ENCODE results near the gene WDR82.

The WDR82 gene

GRCh38 chr3:52230889-52231499 lies 47.5 kb downstream of the WDR82 start:
- FAIRE-seq (no peak), DNase-seq (ENCODE audit: insufficient read length) (no peak)
- no peak for TF ChIP-seq POLR2A (IDR thresholded peaks at IDR 0.05; ENCODE audit: low read depth, low read length)
- TF ChIP-seq POLR2AphosphoS5 (IDR thresholded peaks at IDR 0.05; ENCODE audit: low read depth, low read length) = no peak
- no peak for TF ChIP-seq TAF1 (IDR thresholded peaks at IDR 0.05; ENCODE audit: borderline replicate concordance, low read depth, low read length)

DNA sequence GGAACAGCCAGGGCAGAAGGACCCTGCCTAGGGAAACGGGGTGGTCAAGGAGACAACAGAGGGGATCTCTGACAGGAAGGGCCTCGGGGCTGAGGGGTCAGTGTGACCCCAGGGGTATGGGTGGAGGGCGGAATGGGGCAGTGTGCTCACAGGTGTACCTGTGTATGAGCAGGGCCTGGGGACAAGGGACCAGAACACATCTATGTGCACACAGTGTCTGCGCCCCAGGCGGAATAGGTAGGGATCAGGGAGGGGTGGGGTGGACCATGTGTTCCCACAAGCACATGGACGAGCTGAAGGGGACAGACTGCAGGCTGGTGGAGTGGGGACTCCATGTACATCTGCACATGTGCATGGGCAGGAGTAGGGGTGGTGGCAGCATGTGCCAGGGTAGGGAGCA lies 48.0 kb downstream of the WDR82 start:
- DNase-seq (ENCODE audit: insufficient read length) (no peak), FAIRE-seq (no peak)
- no peak for TF ChIP-seq TAF1 (IDR thresholded peaks at IDR 0.05; ENCODE audit: borderline replicate concordance, low read depth, low read length)

DNA sequence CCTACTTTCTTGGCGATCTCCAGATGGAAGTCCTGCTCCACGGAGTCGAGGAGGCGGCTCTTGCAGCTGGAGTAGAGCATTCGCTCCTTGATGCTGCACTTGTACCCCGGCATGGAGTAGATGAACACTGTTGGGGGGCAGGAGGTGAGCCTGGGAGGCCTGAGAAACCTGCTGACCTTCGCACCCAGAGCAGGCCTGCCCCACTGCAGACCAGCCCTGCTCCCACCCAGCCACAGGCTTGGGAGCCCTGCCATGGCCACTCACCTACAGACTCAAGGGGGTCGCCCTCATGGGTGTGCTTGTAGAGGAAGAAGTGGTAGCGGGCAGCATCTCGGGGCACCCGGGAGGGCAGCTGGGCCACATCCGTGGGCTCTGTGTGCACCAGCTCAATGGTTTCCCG lies 48.8 kb downstream of the WDR82 start:
- FAIRE-seq (no peak), DNase-seq (ENCODE audit: insufficient read length) (no peak)
- TF ChIP-seq POLR2A (IDR thresholded peaks at IDR 0.05; ENCODE audit: low read depth, low read length) (no peak), POLR2AphosphoS5 (IDR thresholded peaks at IDR 0.05; ENCODE audit: low read depth, low read length) (no peak), TAF1 (IDR thresholded peaks at IDR 0.05; ENCODE audit: borderline replicate concordance, low read depth, low read length) (no peak)

DNA sequence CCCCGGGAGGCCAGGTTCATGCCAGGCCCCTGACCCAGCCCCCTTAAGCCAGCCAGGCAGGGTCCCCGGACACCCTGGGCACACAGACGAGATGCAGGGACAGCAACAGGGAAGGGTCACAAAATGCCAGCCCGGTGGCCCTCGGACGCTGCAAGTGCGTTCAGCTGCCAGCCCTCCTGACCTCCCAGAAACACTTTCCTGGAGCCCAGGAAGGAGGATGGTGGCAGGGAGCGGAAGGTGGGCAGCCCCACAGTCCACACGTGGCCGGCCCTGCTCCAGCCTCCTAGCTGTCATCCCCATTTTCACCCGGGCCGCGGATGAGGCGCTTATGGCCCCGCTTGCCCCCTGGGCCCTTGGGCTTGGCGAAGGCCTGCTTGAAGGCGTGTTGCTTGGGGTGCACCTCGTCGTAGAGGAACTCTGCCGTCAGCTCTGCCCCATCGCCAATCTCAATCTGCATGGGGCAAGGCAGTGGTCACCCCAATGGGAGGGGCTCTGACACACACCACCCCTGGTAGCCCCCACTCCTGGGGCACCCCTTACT lies 49.6 kb downstream of the WDR82 start:
- FAIRE-seq = no peak
- no peak for TF ChIP-seq POLR2A (IDR thresholded peaks at IDR 0.05; ENCODE audit: low read depth, low read length)
- TF ChIP-seq POLR2AphosphoS5 (IDR thresholded peaks at IDR 0.05; ENCODE audit: low read depth, low read length) = no peak
- no peak for TF ChIP-seq TAF1 (IDR thresholded peaks at IDR 0.05; ENCODE audit: borderline replicate concordance, low read depth, low read length)
- no peak for DNase-seq (ENCODE audit: insufficient read length)

- no peak for FAIRE-seq
- no peak for DNase-seq (ENCODE audit: insufficient read length)
- TF ChIP-seq POLR2AphosphoS5 (IDR thresholded peaks at IDR 0.05; ENCODE audit: low read depth, low read length) (no peak), TAF1 (IDR thresholded peaks at IDR 0.05; ENCODE audit: borderline replicate concordance, low read depth, low read length) (no peak), POLR2A (IDR thresholded peaks at IDR 0.05; ENCODE audit: low read depth, low read length) (no peak)
These were observed 50.2 kb downstream of the WDR82 start for GRCh38 chr3:52228266-52228665.

GRCh38 chr3:52227766-52228165 lies 50.7 kb downstream of the WDR82 start:
- no peak for DNase-seq (ENCODE audit: insufficient read length)
- no peak for FAIRE-seq
- TF ChIP-seq POLR2A (IDR thresholded peaks at IDR 0.05; ENCODE audit: low read depth, low read length) (no peak), POLR2AphosphoS5 (IDR thresholded peaks at IDR 0.05; ENCODE audit: low read depth, low read length) (no peak), TAF1 (IDR thresholded peaks at IDR 0.05; ENCODE audit: borderline replicate concordance, low read depth, low read length) (no peak)

DNA sequence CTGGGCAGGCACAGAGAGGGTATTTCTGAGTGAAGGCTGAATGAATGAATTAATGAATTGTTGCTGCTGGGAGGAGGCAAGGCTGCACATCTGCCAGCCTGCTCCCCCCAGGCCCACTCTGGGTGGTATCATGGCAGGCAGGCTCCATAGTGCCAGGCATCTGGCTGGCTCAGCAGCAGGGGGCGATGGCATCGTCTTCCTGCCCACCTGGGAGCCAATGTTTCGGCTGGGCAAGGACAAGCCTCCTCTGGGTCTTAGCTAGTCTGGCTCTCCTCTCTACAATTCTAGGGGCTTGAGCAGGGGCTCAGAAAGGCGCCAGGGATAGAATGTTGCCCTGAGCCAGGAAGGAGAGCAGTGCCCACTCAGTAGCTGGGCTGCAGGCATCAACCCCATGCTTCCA lies 51.3 kb downstream of the WDR82 start:
- FAIRE-seq = peak; percentile 27
- no peak for DNase-seq (ENCODE audit: insufficient read length)
- no peak for TF ChIP-seq TAF1 (IDR thresholded peaks at IDR 0.05; ENCODE audit: borderline replicate concordance, low read depth, low read length)
- no peak for TF ChIP-seq POLR2A (IDR thresholded peaks at IDR 0.05; ENCODE audit: low read depth, low read length)
- TF ChIP-seq POLR2AphosphoS5 (IDR thresholded peaks at IDR 0.05; ENCODE audit: low read depth, low read length) = no peak

GRCh38 chr3:52226229-52226817 lies 52.1 kb downstream of the WDR82 start:
- FAIRE-seq (peak; percentile 77), DNase-seq (ENCODE audit: insufficient read length) (no peak)
- TF ChIP-seq POLR2A (IDR thresholded peaks at IDR 0.05; ENCODE audit: low read depth, low read length) = no peak
- TF ChIP-seq TAF1 (IDR thresholded peaks at IDR 0.05; ENCODE audit: borderline replicate concordance, low read depth, low read length) = no peak
- TF ChIP-seq POLR2AphosphoS5 (IDR thresholded peaks at IDR 0.05; ENCODE audit: low read depth, low read length) = no peak

DNA sequence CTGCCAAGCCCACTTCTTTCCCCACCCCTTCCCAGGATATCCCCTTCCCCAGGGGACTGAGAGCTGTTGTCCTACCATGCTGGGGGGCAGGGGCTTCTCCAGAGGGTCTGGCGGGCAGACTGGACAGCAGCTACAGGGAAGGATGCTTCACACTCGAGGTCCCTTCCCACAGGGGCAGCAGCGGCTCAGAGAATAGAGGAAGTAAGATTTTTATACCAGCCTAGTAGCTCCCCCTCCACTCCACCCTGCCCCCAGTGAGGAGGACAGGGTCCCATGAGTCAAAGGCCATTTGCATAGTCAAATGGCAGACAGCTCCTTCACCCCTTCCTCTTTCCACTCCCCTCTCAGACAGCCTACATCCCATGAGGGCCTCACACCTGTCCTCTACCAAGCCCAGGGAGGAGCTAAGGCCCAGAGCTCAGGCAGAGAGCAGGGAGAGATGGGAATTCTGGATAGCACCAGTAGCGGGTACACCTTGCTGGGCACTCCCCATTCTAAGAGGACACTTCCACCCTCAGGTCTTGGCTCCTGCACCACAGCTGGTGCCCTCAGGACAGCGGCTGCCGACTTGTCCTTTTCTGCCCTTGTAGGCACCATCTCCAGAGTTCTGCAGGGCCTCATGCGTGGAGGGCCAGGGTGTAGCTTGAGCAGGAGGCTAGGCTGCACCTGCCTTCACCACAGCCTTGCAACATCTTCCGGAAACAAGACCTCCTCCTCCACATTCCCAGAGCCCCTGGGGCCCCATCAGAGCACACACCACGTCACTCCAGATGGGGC lies 52.8 kb downstream of the WDR82 start, which contains the start of gene TLR9:
Gene TLR9, minus strand, starts transcription at position 194 of the 777 bp plus-strand sequence. Its CDS starts 116 bp downstream, at position 78.
- TF ChIP-seq POLR2A (IDR thresholded peaks at IDR 0.05; ENCODE audit: low read depth, low read length) (peak; percentile 65), TAF1 (IDR thresholded peaks at IDR 0.05; ENCODE audit: borderline replicate concordance, low read depth, low read length) (peak; percentile 47; the same call in 1 of the 2 replicates), POLR2AphosphoS5 (IDR thresholded peaks at IDR 0.05; ENCODE audit: low read depth, low read length) (peak; percentile 67; the same call in 1 of the 2 replicates)
- FAIRE-seq (peak; percentile 98), DNase-seq (ENCODE audit: insufficient read length) (peak; percentile 69)

- TF ChIP-seq POLR2A (IDR thresholded peaks at IDR 0.05; ENCODE audit: low read depth, low read length) = no peak
- no peak for TF ChIP-seq TAF1 (IDR thresholded peaks at IDR 0.05; ENCODE audit: borderline replicate concordance, low read depth, low read length)
- TF ChIP-seq POLR2AphosphoS5 (IDR thresholded peaks at IDR 0.05; ENCODE audit: low read depth, low read length) = no peak
- FAIRE-seq (no peak), DNase-seq (ENCODE audit: insufficient read length) (no peak)
These were observed 54.7 kb downstream of the WDR82 start for GRCh38 chr3:52223449-52224408.

Measured in GM12892 (cell line).